ENCODE measurements around the gene PTPRB. TPM values are rescaled to one million over a fixed set of nuclear protein-coding genes. Genes with fewer than 3 reads are reported as not detected.

The PTPRB gene
- total and polyA plus RNA-seq, 12 donors: 8.0 to 46.3 (median 28.4) TPM

GRCh38 chr12:70639535-70639934 is 2.3 kb upstream of the PTPRB start:
- WGBS, 4 donors: 92 to 95% (median 94%) methylated on average over 2 of the region's 2 CpGs
- no peaks in the 10 kb centered on the region for H3K36me3 ChIP-seq (replicated peaks in 1 of 2)

GRCh38 chr12:70638639-70639360 is 1.6 kb upstream of the PTPRB start:
- intact Hi-C loops (cut with DNase I): no loop called here
- no peaks in the 10 kb centered on the region for H3K36me3 ChIP-seq (replicated peaks in 1 of 2)
- H3K4me3 ChIP-seq: no peak overlapping the region
- H3K9me3 ChIP-seq (replicated peaks in 1 of 3): no peaks in the 10 kb centered on the region
- no peak overlapping the region for H3K27ac ChIP-seq
- H3K4me1 ChIP-seq (replicated peaks in 1 of 2): no peaks in the 10 kb centered on the region
- WGBS, 4 donors: 70 to 86% (median 71%) methylated on average over 1 of the region's 1 CpG
- no peak for DNase-seq
- TF ChIP-seq POLR2A (IDR thresholded peaks at IDR 0.05): no peak
- no peak for TF ChIP-seq CTCF (IDR thresholded peaks at IDR 0.05)
- peaks cover 3% of the 10 kb centered on the region for H3K27me3 ChIP-seq

More at GRCh38 chr12:70639535-70639934, 2.3 kb upstream of the PTPRB start:
- intact Hi-C loops (cut with DNase I): no loop called here
- H3K27ac ChIP-seq: no peak overlapping the region
- H3K9me3 ChIP-seq (replicated peaks in 1 of 3): no peaks in the 10 kb centered on the region
- H3K4me1 ChIP-seq (replicated peaks in 1 of 2): no peaks in the 10 kb centered on the region
- no peak overlapping the region for H3K4me3 ChIP-seq
- no peak for TF ChIP-seq POLR2A (IDR thresholded peaks at IDR 0.05)
- no peak for TF ChIP-seq CTCF (IDR thresholded peaks at IDR 0.05)
- H3K27me3 ChIP-seq: peaks cover 3% of the 10 kb centered on the region
- no peak for DNase-seq

DNA sequence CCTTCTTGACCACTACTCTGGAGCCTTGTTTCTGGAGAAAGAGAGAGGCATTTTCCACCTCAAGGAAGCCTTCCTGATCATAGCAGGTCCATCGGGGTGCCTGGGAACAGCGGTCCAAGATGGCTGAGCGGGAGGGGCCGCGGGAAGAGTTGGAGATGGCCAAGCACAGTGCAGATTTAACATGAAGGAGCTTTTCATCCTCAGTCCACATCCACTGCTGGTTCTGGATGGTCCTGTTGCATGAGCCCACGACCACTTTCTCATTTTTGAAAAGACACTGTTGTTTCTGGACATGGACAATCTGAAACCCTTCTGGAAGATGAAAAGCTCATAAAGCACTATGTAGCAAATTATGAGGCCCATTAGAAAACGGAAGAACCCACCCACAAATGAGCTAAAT is 1.5 kb downstream of the PTPRB start:
- H3K36me3 ChIP-seq (replicated peaks in 1 of 2): no peaks in the 10 kb centered on the region
- peak overlapping the region in 1 of 4 donors; percentile 26 for H3K4me3 ChIP-seq
- intact Hi-C loops (cut with DNase I): no loop called here
- 71 to 89% (median 79%) methylated on average over 7 of the region's 7 CpGs for whole genome bisulfite sequencing, 4 donors
- no peaks in the 10 kb centered on the region for H3K9me3 ChIP-seq (replicated peaks in 1 of 3)
- no peaks in the 10 kb centered on the region for H3K4me1 ChIP-seq (replicated peaks in 1 of 2)
- TF ChIP-seq POLR2A (IDR thresholded peaks at IDR 0.05) (no peak), CTCF (IDR thresholded peaks at IDR 0.05) (no peak)
- peaks cover 3% of the 10 kb centered on the region for H3K27me3 ChIP-seq
- peak in 1 of 7 donors; percentile 1 for DNase-seq
- no peak overlapping the region for H3K27ac ChIP-seq

DNA sequence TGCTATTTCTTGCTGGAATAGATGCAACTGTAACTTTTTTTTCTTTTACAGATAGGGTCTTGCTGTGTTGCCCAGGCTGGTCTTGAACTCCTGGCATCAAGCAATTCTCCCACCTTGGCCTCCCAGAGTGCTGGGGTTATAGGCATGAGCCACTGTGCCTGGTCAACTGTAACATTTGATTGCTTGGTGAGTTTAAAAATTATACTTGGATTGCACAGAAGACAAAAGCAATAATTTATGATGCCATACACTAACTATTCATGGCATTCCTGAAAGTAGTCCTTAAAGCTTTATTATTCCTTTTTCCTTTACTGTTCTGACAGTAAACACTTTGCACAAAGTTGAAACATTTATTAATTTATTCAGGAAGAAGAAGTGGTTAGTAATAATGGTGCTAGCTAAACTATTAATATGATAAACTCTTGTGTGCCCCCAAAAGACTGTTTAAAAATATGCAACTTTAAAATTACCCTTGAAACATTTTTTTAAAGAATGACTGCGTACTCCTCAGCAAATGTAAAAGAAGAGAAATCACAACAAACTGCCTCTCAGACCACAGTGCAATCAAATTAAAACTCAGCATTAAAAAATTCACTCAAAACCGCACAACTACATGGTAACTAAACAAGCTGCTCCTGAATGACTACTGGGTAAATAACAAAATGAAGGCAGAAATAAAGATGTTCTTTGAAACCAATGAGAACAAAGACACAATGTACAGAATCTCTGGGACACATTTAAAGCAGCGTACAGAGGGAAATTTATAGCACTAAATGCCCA is 8.3 kb downstream of the PTPRB start:
- WGBS, 4 donors: 77 to 91% (median 82%) methylated on average over 3 of the region's 3 CpGs
- H3K9me3 ChIP-seq (replicated peaks in 1 of 3): no peaks in the 10 kb centered on the region
- no peaks in the 10 kb centered on the region for H3K36me3 ChIP-seq (replicated peaks in 1 of 2)
- no peaks in the 10 kb centered on the region for H3K27me3 ChIP-seq
- no peak overlapping the region for H3K27ac ChIP-seq
- intact Hi-C loops (cut with DNase I): no loop called here
- TF ChIP-seq POLR2A (IDR thresholded peaks at IDR 0.05): no peak
- TF ChIP-seq CTCF (IDR thresholded peaks at IDR 0.05): no peak
- no peaks in the 10 kb centered on the region for H3K4me1 ChIP-seq (replicated peaks in 1 of 2)
- DNase-seq: no peak
- H3K4me3 ChIP-seq: peak overlapping the region in 1 of 4 donors; percentile 4

Data from adrenal gland (tissue), 12 donors.